Neural cell (in vitro differentiated cells): ENCODE measurements around the gene RAB13.

ENCODE experiments used
- CTCF ChIP-seq: fragments of 450-650 bp; IDR thresholded peaks from 2 replicates; pipeline ENCODE4 v1.5.1; 2014; ENCODE audit warnings: antibody characterized with exemption, mild to moderate bottlenecking, moderate library complexity; ENCODE audit not compliant: poor library complexity, severe bottlenecking
- REST ChIP-seq: IDR thresholded peaks from 2 replicates; pipeline ENCODE4 v1.6.1; 2012; ENCODE audit warnings: borderline replicate concordance

GRCh38 chr1:153959454-153959853 is 26.7 kb downstream of the RAB13 start:
- TF ChIP-seq REST: no peak
- no peak for TF ChIP-seq CTCF
